Measurements from ENCODE around the gene TRPV2. TPM values are rescaled to one million over a fixed set of nuclear protein-coding genes. Genes with fewer than 3 reads are reported as not detected.

Gene TRPV2
- total RNA-seq, 4 donors from 2014 or later: 2.9 to 4.4 (median 3.4) TPM

- TF ChIP-seq CTCF (IDR thresholded peaks at IDR 0.05 in 4 of 5, conservative IDR thresholded peaks at IDR 0.05 in 1 of 5) (no peak), POLR2A (IDR thresholded peaks at IDR 0.05) (no peak)
- H3K27me3 ChIP-seq: peaks cover 0 to 15% (median 2%) of the 10 kb centered on the region in 3 donors
- DNase-seq: no peak
- no peak for ATAC-seq
- H3K27ac ChIP-seq: no peak overlapping the region
- H3K4me1 ChIP-seq: peaks cover 7 to 12% of the 10 kb centered on the region in 2 donors
- no peaks in the 10 kb centered on the region for H3K36me3 ChIP-seq
- intact Hi-C loops (cut with DNase I; ENCODE audit: low total_unique reads) (no loop called here), in situ Hi-C loops (cut with MboI; ENCODE audit: low sequenced_read_pairs in 4 of 4) (no loop called here)
- no peak overlapping the region for H3K4me3 ChIP-seq
- H3K9me3 ChIP-seq: no peaks in the 10 kb centered on the region
Measured at GRCh38 chr17:16471295-16471694, 55.9 kb downstream of the TRPV2 start.

GRCh38 chr17:16472539-16472938 lies 57.2 kb downstream of the TRPV2 start:
- no peak for DNase-seq
- Histone ChIP-seq H3K4me3 (no peak overlapping the region), H3K4me1 (peaks cover 7 to 12% of the 10 kb centered on the region in 2 donors), H3K27me3 (peaks cover 0 to 15% (median 2%) of the 10 kb centered on the region in 3 donors), H3K27ac (no peak overlapping the region), H3K36me3 (no peaks in the 10 kb centered on the region), H3K9me3 (no peaks in the 10 kb centered on the region)
- in situ Hi-C loops (cut with MboI; ENCODE audit: low sequenced_read_pairs in 4 of 4) (no loop called here), intact Hi-C loops (cut with DNase I; ENCODE audit: low total_unique reads) (no loop called here)
- ATAC-seq: no peak
- no peak for TF ChIP-seq POLR2A (IDR thresholded peaks at IDR 0.05)
- TF ChIP-seq CTCF (IDR thresholded peaks at IDR 0.05 in 4 of 5, conservative IDR thresholded peaks at IDR 0.05 in 1 of 5): no peak

- peaks cover 0 to 15% (median 2%) of the 10 kb centered on the region in 3 donors for H3K27me3 ChIP-seq
- in situ Hi-C loops (cut with MboI; ENCODE audit: low sequenced_read_pairs in 4 of 4): no loop called here
- no peaks in the 10 kb centered on the region for H3K9me3 ChIP-seq
Measured at GRCh38 chr17:16473044-16474011, 58.0 kb downstream of the TRPV2 start.

GRCh38 chr17:16474012-16474725 lies 58.8 kb downstream of the TRPV2 start:
- intact Hi-C loops (cut with DNase I; ENCODE audit: low total_unique reads) (no loop called here), in situ Hi-C loops (cut with MboI; ENCODE audit: low sequenced_read_pairs in 4 of 4) (no loop called here)
- TF ChIP-seq CTCF (IDR thresholded peaks at IDR 0.05 in 4 of 5, conservative IDR thresholded peaks at IDR 0.05 in 1 of 5) (no peak), POLR2A (IDR thresholded peaks at IDR 0.05) (no peak)
- H3K27ac ChIP-seq: no peak overlapping the region
- peaks cover 7 to 12% of the 10 kb centered on the region in 2 donors for H3K4me1 ChIP-seq
- H3K36me3 ChIP-seq: no peaks in the 10 kb centered on the region
- ATAC-seq: no peak
- DNase-seq: no peak
- no peaks in the 10 kb centered on the region for H3K9me3 ChIP-seq
- peaks cover 0 to 15% (median 2%) of the 10 kb centered on the region in 3 donors for H3K27me3 ChIP-seq
- H3K4me3 ChIP-seq: no peak overlapping the region

More at GRCh38 chr17:16473044-16474011, 58.0 kb downstream of the TRPV2 start:
- Histone ChIP-seq H3K4me1 (peaks cover 7 to 12% of the 10 kb centered on the region in 2 donors), H3K27ac (no peak overlapping the region), H3K4me3 (no peak overlapping the region), H3K36me3 (no peaks in the 10 kb centered on the region)
- no peak for ATAC-seq
- intact Hi-C loops (cut with DNase I; ENCODE audit: low total_unique reads): no loop called here
- no peak for TF ChIP-seq CTCF (IDR thresholded peaks at IDR 0.05 in 4 of 5, conservative IDR thresholded peaks at IDR 0.05 in 1 of 5)
- no peak for TF ChIP-seq POLR2A (IDR thresholded peaks at IDR 0.05)
- DNase-seq: no peak
